GM23338 (cell line): ENCODE results near the gene FGD4. TPM values are rescaled to one million over a fixed set of nuclear protein-coding genes. Genes with fewer than 3 reads are reported as not detected.
"Not testable (repeated sequence)": the region's sequence is repeated elsewhere in the genome, so short reads cannot be mapped to it uniquely, and the experiment has no call there.

Experiments
- ATAC-seq: fragments of 200-7000 bp; cut with Tn5 transposase; 3 replicates; pipeline ENCODE4 v1.9.1; 2020
- DNase-seq: peaks from one replicate; pipeline ENCODE4 v3.0.0-alpha.2; 2015; ENCODE audit warnings: low spot score
- H2AFZ ChIP-seq: fragments of 200-600 bp; sonication (generic); 2 replicates; pipeline ENCODE4 v1.8.0; 2016; ENCODE audit warnings: antibody characterized with exemption, mild to moderate bottlenecking, moderate library complexity
- H3F3A ChIP-seq: fragments of 200-600 bp; sonication (generic); replicated peaks from 2 replicates; pipeline ENCODE4 v1.8.0; 2017; ENCODE audit warnings: antibody characterized with exemption, mixed run types, low read depth
- H3K27ac ChIP-seq: fragments of 200-600 bp; sonication (generic); 2 replicates; pipeline ENCODE4 v1.6.1; 2016; ENCODE audit warnings: low read depth
- H3K27me3 ChIP-seq: fragments of 200-600 bp; sonication (generic); 2 replicates; pipeline ENCODE4 v1.8.0; 2016; ENCODE audit warnings: mild to moderate bottlenecking, mixed run types, moderate library complexity; ENCODE audit not compliant: insufficient read depth
- H3K36me3 ChIP-seq: fragments of 200-600 bp; sonication (generic); 2 replicates; pipeline ENCODE4 v1.8.0; 2016; ENCODE audit warnings: mild to moderate bottlenecking; ENCODE audit not compliant: insufficient read depth
- H3K4me1 ChIP-seq: fragments of 200-600 bp; sonication (generic); 2 replicates; pipeline ENCODE4 v1.8.0; 2016; ENCODE audit warnings: mild to moderate bottlenecking, moderate library complexity; ENCODE audit not compliant: insufficient read depth
- H3K4me2 ChIP-seq: fragments of 200-600 bp; sonication (generic); 2 replicates; pipeline ENCODE4 v1.7.1; 2017; ENCODE audit warnings: mixed run types
- H3K4me3 ChIP-seq: fragments of 200-600 bp; sonication (generic); 2 replicates; pipeline ENCODE4 v1.6.1; 2016; ENCODE audit warnings: mixed run types
- H3K79me2 ChIP-seq: fragments of 200-600 bp; sonication (generic); replicated peaks from 2 replicates; pipeline ENCODE4 v1.8.0; 2017; ENCODE audit warnings: mild to moderate bottlenecking; ENCODE audit not compliant: insufficient read depth
- H3K9me2 ChIP-seq: fragments of 200-600 bp; sonication (generic); 2 replicates; pipeline ENCODE4 v1.8.0; 2017; ENCODE audit not compliant: insufficient read depth
- H4K20me1 ChIP-seq: fragments of 200-600 bp; sonication (generic); replicated peaks from 2 replicates; pipeline ENCODE4 v1.8.0; 2017; ENCODE audit warnings: mild to moderate bottlenecking; ENCODE audit not compliant: insufficient read depth
- H3K27ac Mint-ChIP-seq: 2 replicates; pipeline ENCODE4 v1.8.0; 2020; ENCODE audit warnings: inconsistent platforms, mild to moderate bottlenecking, moderate library complexity, mixed read lengths
- H3K27me3 Mint-ChIP-seq: 3 replicates; pipeline ENCODE4 v1.8.0; 2022; ENCODE audit warnings: low read depth, mild to moderate bottlenecking, moderate library complexity, mixed read lengths, inconsistent platforms; ENCODE audit not compliant: insufficient read depth, poor library complexity
- H3K36me3 Mint-ChIP-seq: 3 replicates; pipeline ENCODE4 v1.8.0; 2021; ENCODE audit warnings: low read depth, mild to moderate bottlenecking, inconsistent platforms, moderate library complexity, mixed read lengths
- H3K4me1 Mint-ChIP-seq: 3 replicates; pipeline ENCODE4 v1.8.0; 2020; ENCODE audit warnings: mild to moderate bottlenecking, inconsistent platforms, mixed read lengths
- H3K4me3 Mint-ChIP-seq: 3 replicates; pipeline ENCODE4 v1.8.0; 2021; ENCODE audit warnings: moderate library complexity, mild to moderate bottlenecking, inconsistent platforms, mixed read lengths
- H3K9me3 Mint-ChIP-seq: 3 replicates; pipeline ENCODE4 v1.8.0; 2020; ENCODE audit warnings: moderate library complexity, mild to moderate bottlenecking, inconsistent platforms, mixed read lengths
- CREB1 ChIP-seq: fragments of 250-450 bp; sonication (Bioruptor Pico); IDR thresholded peaks from 2 replicates; pipeline ENCODE4 v1.5.0; 2020; ENCODE audit warnings: low read depth, mild to moderate bottlenecking, moderate library complexity
- JUNB ChIP-seq: IDR thresholded peaks from one replicate; pipeline ENCODE4 v1.6.1; 2016; ENCODE audit warnings: antibody characterized with exemption; ENCODE audit not compliant: unreplicated experiment
- STAT1 ChIP-seq: IDR thresholded peaks from one replicate; pipeline ENCODE4 v1.6.1; 2016; ENCODE audit warnings: antibody characterized with exemption; ENCODE audit not compliant: unreplicated experiment
- polyA plus RNA-seq: library from polyadenylated mRNA; unstranded; fragments of >200 nt; fragmentation: Nextera tagmentation; extraction: Ambion mirVana; gene quantifications from 2 replicates; pipeline ENCODE4 v1.2.1, GENCODE V29; 2016
- total RNA-seq: library from RNA; depleted of rRNA; stranded (reverse); fragments of >200 nt; shearing (Covaris generic); gene quantifications from 2 replicates; pipeline ENCODE4 v1.2.3, GENCODE V29; 2014
- TF ChIP-seq, protein P1 (sequence below): IDR thresholded peaks from one replicate; pipeline ENCODE4 v1.6.1; 2018; ENCODE audit warnings: antibody characterized with exemption; ENCODE audit not compliant: unreplicated experiment

Gene FGD4
- total and polyA plus RNA-seq, 2 experiments from 2014 or later, result 24.3 to 54.3 TPM

DNA sequence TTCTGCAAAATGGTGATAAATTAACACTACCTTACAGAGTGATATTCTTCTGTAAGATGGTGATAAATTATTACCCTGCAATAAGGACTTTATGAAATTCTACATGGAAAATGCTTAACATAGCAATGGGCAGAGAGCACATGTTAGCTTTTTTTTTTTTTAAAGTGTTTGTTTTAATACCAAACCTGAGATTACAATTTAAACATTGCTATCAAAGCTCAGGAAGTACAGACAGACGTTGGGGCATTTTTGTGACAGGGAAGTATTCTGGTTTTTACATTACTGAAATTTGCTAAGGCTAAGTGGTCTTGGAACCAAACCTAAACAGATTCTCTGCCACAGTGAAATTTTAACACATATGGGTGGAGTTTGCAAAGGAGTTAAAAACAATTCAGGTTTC, 133.1 kb downstream of the FGD4 start (continued):
- TF ChIP-seq CREB1 (CRISPR knock-in tag), result no peak
- TF ChIP-seq STAT1, result no peak
- TF ChIP-seq JUNB, result no peak
- TF ChIP-seq, protein P1, sequence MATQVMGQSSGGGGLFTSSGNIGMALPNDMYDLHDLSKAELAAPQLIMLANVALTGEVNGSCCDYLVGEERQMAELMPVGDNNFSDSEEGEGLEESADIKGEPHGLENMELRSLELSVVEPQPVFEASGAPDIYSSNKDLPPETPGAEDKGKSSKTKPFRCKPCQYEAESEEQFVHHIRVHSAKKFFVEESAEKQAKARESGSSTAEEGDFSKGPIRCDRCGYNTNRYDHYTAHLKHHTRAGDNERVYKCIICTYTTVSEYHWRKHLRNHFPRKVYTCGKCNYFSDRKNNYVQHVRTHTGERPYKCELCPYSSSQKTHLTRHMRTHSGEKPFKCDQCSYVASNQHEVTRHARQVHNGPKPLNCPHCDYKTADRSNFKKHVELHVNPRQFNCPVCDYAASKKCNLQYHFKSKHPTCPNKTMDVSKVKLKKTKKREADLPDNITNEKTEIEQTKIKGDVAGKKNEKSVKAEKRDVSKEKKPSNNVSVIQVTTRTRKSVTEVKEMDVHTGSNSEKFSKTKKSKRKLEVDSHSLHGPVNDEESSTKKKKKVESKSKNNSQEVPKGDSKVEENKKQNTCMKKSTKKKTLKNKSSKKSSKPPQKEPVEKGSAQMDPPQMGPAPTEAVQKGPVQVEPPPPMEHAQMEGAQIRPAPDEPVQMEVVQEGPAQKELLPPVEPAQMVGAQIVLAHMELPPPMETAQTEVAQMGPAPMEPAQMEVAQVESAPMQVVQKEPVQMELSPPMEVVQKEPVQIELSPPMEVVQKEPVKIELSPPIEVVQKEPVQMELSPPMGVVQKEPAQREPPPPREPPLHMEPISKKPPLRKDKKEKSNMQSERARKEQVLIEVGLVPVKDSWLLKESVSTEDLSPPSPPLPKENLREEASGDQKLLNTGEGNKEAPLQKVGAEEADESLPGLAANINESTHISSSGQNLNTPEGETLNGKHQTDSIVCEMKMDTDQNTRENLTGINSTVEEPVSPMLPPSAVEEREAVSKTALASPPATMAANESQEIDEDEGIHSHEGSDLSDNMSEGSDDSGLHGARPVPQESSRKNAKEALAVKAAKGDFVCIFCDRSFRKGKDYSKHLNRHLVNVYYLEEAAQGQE, result no peak

DNA sequence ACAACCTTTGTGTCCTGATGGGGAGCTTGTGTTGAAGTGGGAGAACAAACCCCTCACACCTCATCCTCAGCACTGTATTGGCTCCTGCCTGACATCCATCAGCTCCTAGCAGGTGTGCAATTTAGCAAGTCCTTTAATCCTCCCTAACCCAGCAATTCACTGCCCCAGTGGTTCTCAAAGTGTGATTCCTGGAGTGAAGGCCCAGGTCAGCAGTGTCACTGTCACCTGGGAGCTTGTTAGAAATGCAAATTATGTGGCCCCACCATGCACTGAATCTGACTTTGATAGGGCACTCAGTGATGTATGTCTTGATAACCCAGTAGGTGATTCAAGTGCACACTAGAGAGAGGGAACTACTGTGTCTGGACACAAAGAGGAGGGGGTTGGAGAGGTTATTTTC, 133.6 kb downstream of the FGD4 start:
- H3K27me3 Mint-ChIP-seq, result peaks cover 4% of the 10 kb centered on the region
- no peaks in the 10 kb centered on the region for H3K9me3 Mint-ChIP-seq
- Histone ChIP-seq H3K27ac (no peak overlapping the region), H3K79me2 (peaks cover 100% of the 10 kb centered on the region), H3K36me3 (no peaks in the 10 kb centered on the region), H3K9me2 (no peaks in the 10 kb centered on the region), H3K4me2 (no peak overlapping the region), H3K27me3 (no peaks in the 10 kb centered on the region), H2AFZ (no peak overlapping the region), H3K4me1 (peaks cover 31% of the 10 kb centered on the region), H4K20me1 (peaks cover 36% of the 10 kb centered on the region), H3F3A (no peaks in the 10 kb centered on the region), H3K4me3 (no peak overlapping the region)
- TF ChIP-seq JUNB, result no peak
- no peak overlapping the region for H3K27ac Mint-ChIP-seq
- H3K4me1 Mint-ChIP-seq, result peaks cover 48% of the 10 kb centered on the region
- DNase-seq (no peak), ATAC-seq (peak; percentile 29)
- H3K4me3 Mint-ChIP-seq, result no peak overlapping the region
- peaks cover 4% of the 10 kb centered on the region; the same call in 2 of the 3 replicates for H3K36me3 Mint-ChIP-seq

DNA sequence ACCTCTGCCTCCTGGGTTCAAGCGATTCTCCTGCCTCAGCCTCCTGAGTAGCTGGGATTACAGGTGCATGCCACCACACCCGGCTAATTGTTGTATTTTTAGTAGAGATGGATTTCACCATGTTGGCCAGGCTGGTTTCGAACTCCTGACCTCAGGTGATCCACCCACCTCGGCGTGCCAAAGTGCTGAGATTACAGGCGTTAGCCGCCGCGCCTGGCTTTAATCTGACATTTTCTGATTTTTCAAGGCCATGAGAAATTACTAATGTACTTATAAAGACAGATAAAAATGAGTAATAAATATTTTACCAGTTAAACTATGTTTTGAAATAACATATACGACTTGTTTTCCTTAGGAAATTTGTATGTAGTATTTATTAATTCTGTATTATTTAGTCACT, 134.1 kb downstream of the FGD4 start:
- not testable (repeated sequence) for ATAC-seq, DNase-seq, H3K4me3 ChIP-seq, H3K9me3 Mint-ChIP-seq, H3K36me3 ChIP-seq, H3K36me3 Mint-ChIP-seq, H3K27me3 ChIP-seq, H3K9me2 ChIP-seq, H3K27me3 Mint-ChIP-seq, H3F3A ChIP-seq, H3K27ac Mint-ChIP-seq, H3K27ac ChIP-seq, H2AFZ ChIP-seq, H3K4me3 Mint-ChIP-seq, H3K4me2 ChIP-seq
- Histone ChIP-seq H4K20me1 (peaks cover 38% of the 10 kb centered on the region), H3K4me1 (peaks cover 31% of the 10 kb centered on the region), H3K79me2 (peaks cover 100% of the 10 kb centered on the region)
- peaks cover 51% of the 10 kb centered on the region for H3K4me1 Mint-ChIP-seq
